Endothelial cell (in vitro differentiated cells): ENCODE data around the gene GMFB. TPM values are rescaled to one million over a fixed set of nuclear protein-coding genes. Genes with fewer than 3 reads are reported as not detected.
A peak's percentile ranks its signal among the peaks of the same experiment; 100 is the strongest.

Experiments used
- DNase-seq: peaks from one replicate; pipeline ENCODE4 v3.0.0; 2021; ENCODE audit warnings: low spot score
- H3K27ac Mint-ChIP-seq: one replicate; pipeline ENCODE4 v1.8.0; 2021; ENCODE audit warnings: mixed read lengths, inconsistent platforms; ENCODE audit not compliant: unreplicated experiment
- H3K27me3 Mint-ChIP-seq: one replicate; pipeline ENCODE4 v1.8.0; 2021; ENCODE audit warnings: mild to moderate bottlenecking, moderate library complexity, mixed read lengths, inconsistent platforms; ENCODE audit not compliant: unreplicated experiment
- H3K36me3 Mint-ChIP-seq: one replicate; pipeline ENCODE4 v1.8.0; 2021; ENCODE audit warnings: mild to moderate bottlenecking, low read depth, mixed read lengths, inconsistent platforms; ENCODE audit not compliant: unreplicated experiment
- H3K4me1 Mint-ChIP-seq: one replicate; pipeline ENCODE4 v1.8.0; 2021; ENCODE audit warnings: mild to moderate bottlenecking, mixed read lengths, inconsistent platforms; ENCODE audit not compliant: unreplicated experiment
- H3K4me3 Mint-ChIP-seq: one replicate; pipeline ENCODE4 v1.8.0; 2021; ENCODE audit warnings: mild to moderate bottlenecking, mixed read lengths, inconsistent platforms; ENCODE audit not compliant: unreplicated experiment
- H3K9me3 Mint-ChIP-seq: one replicate; pipeline ENCODE4 v1.8.0; 2021; ENCODE audit warnings: mixed read lengths, inconsistent platforms; ENCODE audit not compliant: unreplicated experiment
- total RNA-seq: library from RNA; stranded (reverse); fragmentation: NEBNext Ultra II Directional; extraction: Animal tissue kit (Norgen Biotek cat#: 25700); gene quantifications from one replicate; pipeline ENCODE4 v1.2.1, GENCODE V29; 2021; ENCODE audit not compliant: unreplicated experiment
- TF ChIP-seq, protein P1 (sequence below): fragments of 200-600 bp; sonication (generic); IDR thresholded peaks from one replicate; pipeline ENCODE4 v1.5.0; 2021; ENCODE audit warnings: antibody characterized with exemption; ENCODE audit not compliant: unreplicated experiment

GMFB gene
- total RNA-seq, 1 donor from 2014 or later = 86.2 TPM

DNA sequence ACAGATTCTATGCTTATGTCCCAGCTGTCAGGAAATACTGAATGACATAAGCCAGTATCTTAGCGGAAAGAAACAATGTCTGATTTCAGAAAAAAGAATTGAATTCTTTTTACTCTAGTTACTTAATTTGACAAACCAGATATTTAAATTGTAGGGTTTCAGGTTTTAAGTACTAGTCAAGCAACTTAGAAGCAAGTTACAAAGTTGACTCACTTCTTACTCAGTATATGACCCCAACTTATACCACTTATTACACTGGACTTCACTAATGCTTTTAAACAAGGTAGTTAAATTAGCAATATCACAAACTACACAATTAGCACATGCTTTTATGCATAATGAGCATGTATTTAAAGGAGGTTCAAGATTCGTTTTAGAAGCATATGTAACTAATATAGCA is 7.1 kb downstream of the GMFB start:
- Mint-ChIP-seq H3K4me1 (peaks cover 13% of the 10 kb centered on the region), H3K27ac (no peak overlapping the region), H3K36me3 (peaks cover 14% of the 10 kb centered on the region), H3K27me3 (no peaks in the 10 kb centered on the region), H3K4me3 (no peak overlapping the region), H3K9me3 (no peaks in the 10 kb centered on the region)
- TF ChIP-seq, protein P1, sequence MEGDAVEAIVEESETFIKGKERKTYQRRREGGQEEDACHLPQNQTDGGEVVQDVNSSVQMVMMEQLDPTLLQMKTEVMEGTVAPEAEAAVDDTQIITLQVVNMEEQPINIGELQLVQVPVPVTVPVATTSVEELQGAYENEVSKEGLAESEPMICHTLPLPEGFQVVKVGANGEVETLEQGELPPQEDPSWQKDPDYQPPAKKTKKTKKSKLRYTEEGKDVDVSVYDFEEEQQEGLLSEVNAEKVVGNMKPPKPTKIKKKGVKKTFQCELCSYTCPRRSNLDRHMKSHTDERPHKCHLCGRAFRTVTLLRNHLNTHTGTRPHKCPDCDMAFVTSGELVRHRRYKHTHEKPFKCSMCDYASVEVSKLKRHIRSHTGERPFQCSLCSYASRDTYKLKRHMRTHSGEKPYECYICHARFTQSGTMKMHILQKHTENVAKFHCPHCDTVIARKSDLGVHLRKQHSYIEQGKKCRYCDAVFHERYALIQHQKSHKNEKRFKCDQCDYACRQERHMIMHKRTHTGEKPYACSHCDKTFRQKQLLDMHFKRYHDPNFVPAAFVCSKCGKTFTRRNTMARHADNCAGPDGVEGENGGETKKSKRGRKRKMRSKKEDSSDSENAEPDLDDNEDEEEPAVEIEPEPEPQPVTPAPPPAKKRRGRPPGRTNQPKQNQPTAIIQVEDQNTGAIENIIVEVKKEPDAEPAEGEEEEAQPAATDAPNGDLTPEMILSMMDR = no peak
- no peak for DNase-seq

DNA sequence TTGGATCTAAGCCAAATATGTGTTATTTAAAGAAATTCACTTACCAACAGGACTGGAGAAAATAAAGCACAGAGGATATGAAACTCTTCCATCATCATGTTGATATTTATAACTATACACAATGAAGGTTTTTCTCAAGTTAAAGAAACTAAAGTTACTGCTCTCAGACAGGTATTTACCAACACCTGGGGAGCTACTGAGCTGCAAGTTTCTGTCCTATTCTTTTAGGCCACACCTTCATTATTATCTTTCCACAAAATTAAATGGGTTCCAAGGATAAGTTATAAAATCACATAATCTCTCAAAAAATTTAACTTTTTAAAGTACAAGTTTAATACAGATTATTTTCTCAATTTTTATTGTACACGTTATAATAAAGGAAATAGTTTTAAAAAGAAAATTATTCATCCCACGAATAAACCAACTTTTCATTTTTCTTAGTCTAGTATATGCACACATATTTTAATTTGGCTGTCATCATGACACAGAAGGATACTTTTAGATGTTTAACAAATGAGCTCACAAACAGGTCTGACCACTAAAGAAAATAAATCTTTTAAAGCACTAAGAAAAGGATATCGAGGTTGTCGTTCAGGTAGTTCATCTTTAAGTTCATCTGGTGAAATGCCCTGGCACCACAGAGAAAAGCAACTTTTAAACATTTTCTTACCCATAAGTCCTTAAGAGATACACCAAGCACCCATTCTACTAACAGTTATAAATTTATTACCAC is 7.8 kb downstream of the GMFB start:
- Mint-ChIP-seq H3K4me1 (peaks cover 11% of the 10 kb centered on the region), H3K36me3 (peaks cover 8% of the 10 kb centered on the region), H3K4me3 (no peak overlapping the region), H3K9me3 (no peaks in the 10 kb centered on the region), H3K27ac (no peak overlapping the region), H3K27me3 (no peaks in the 10 kb centered on the region)
- TF ChIP-seq, protein P1 = no peak
- no peak for DNase-seq

DNA sequence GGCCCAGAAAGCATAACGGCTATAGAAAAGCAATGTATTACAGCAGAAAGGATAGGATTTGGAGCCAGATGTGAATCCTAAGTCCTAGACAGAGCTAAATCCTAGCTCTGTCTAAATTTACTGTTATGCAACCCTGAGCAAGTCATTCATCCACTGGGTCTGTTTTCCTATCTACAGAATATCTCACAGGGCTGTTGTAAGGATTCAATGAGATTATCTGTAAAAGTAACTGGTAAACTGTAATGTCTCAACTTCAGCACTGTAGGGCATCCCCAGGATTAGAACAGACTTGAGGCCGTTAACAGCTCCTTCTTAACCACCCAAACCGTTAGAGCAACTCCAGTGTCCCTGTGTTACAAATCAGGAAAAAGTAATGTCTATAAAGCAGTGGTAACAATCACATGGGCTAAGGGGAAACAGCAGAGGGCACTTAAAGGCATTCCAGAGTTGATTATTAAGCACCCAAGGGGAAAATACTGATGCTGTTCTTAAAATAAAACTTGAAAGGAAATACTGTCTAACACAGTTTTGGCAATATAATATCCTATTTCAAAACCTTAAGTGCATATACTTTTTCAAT is 10.1 kb downstream of the GMFB start:
- Mint-ChIP-seq H3K9me3 (no peaks in the 10 kb centered on the region), H3K27me3 (no peaks in the 10 kb centered on the region), H3K4me1 (peaks cover 3% of the 10 kb centered on the region), H3K4me3 (no peak overlapping the region), H3K36me3 (peaks cover 4% of the 10 kb centered on the region), H3K27ac (no peak overlapping the region)
- TF ChIP-seq, protein P1 = no peak
- no peak for DNase-seq

DNA sequence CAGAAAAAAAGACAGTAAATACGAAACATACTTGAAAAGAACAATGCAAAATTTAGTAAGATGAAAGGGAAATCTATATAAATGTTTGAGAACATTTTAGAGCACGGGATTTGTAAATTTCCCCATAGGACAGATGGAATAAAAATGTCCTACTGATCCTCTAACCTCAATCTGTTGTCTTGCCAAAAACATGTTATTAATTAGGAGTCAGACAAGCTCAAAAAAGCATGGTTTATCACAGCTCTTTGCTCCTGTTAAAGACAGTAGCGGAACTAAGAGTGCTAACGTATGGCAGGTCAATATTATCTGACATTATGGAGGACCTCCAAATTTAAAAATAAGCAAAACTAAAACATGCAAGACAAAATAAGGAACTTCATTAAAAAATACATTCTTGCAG is 12.9 kb downstream of the GMFB start:
- Mint-ChIP-seq H3K9me3 (no peaks in the 10 kb centered on the region), H3K27ac (peak overlapping the region; percentile 38), H3K4me3 (no peak overlapping the region), H3K36me3 (peaks cover 8% of the 10 kb centered on the region), H3K27me3 (no peaks in the 10 kb centered on the region), H3K4me1 (peaks cover 3% of the 10 kb centered on the region)
- TF ChIP-seq, protein P1 = no peak
- DNase-seq = no peak
